ENCODE measurements around the gene PCMTD2.
"Not testable (repeated sequence)": the region's sequence is repeated elsewhere in the genome, so short reads cannot be mapped to it uniquely, and the experiment has no call there.

DNA sequence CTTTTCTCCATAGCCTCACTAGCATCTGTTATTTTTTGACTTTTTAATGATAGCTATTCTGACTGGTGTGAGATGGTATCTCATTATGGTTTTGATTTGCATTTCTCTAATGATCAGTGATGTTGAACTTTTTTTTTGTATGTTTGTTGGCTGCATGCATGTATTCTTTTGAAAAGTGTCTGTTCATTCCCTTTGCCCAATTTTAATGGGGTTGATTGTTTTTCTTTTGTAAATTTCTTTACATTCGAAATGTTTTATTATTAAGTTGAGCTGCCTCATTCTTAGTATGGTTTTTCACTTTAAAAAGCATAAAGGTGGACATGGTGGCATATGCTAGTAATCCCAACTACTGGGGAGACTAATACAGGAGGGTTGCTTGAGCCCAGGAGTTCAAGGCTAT is 58.2 kb downstream of the PCMTD2 start:
- TF ChIP-seq EZH2 (IDR thresholded peaks at IDR 0.05; ENCODE audit: low read length, unreplicated experiment); CTCF (conservative IDR thresholded peaks at IDR 0.05; ENCODE audit: low read depth, low read length); EZH2phosphoT487 (IDR thresholded peaks at IDR 0.05; ENCODE audit: borderline replicate concordance, low read length): not testable (repeated sequence)
